GM12874 (cell line): Measurements from ENCODE around the gene C1QTNF2.

ENCODE experiments used
- CTCF ChIP-seq: IDR thresholded peaks from 2 replicates; pipeline ENCODE4 v1.5.1; 2011; ENCODE audit warnings: low read depth, mild to moderate bottlenecking, control low read depth, low read length, moderate library complexity; ENCODE audit not compliant: insufficient read depth

C1QTNF2 gene

GRCh38 chr5:160353379-160353778 lies 17.0 kb downstream of the C1QTNF2 start:
- no peak for TF ChIP-seq CTCF

GRCh38 chr5:160352308-160352707 lies 18.1 kb downstream of the C1QTNF2 start:
- no peak for TF ChIP-seq CTCF

GRCh38 chr5:160349935-160350303 lies 20.5 kb downstream of the C1QTNF2 start:
- TF ChIP-seq CTCF = no peak

- no peak for TF ChIP-seq CTCF
Measured at GRCh38 chr5:160349249-160349934, 21.0 kb downstream of the C1QTNF2 start.

GRCh38 chr5:160348080-160348479 lies 22.3 kb downstream of the C1QTNF2 start:
- TF ChIP-seq CTCF = no peak

- TF ChIP-seq CTCF = no peak
Measured at GRCh38 chr5:160347448-160347847, 23.0 kb downstream of the C1QTNF2 start.

GRCh38 chr5:160342413-160342941 lies 27.9 kb downstream of the C1QTNF2 start:
- no peak for TF ChIP-seq CTCF
